Liver (tissue), 9 donors: ENCODE results near the gene AP1S1. TPM values are rescaled to one million over a fixed set of nuclear protein-coding genes. Genes with fewer than 3 reads are reported as not detected.

Experiments used
- DNase-seq: peaks from one replicate; pipeline ENCODE4 v3.0.0-alpha.2; 2017; ENCODE audit warnings: low spot score
- H3K27ac ChIP-seq, 2 donors: one replicate each; pipeline ENCODE4 v1.7.0; 2013; ENCODE audit warnings: inconsistent platforms in 2 of 2, low read length in 2 of 2, control low read depth in 1 of 2, low read depth in 1 of 2, mild to moderate bottlenecking in 1 of 2
- H3K27me3 ChIP-seq, 4 donors: one replicate each; pipeline versions ENCODE4 v1.6.1 to v1.7.0; 2013; ENCODE audit warnings: low read length in 3 of 4, inconsistent platforms in 1 of 4, mild to moderate bottlenecking in 1 of 4, moderate library complexity in 1 of 4; ENCODE audit not compliant: control insufficient read depth in 4 of 4, insufficient read depth in 4 of 4
- H3K36me3 ChIP-seq, 4 donors: one replicate each; pipeline versions ENCODE4 v1.6.1 to v1.7.0; 2013; ENCODE audit warnings: low read length in 3 of 4, mild to moderate bottlenecking in 3 of 4, low read depth in 1 of 4, moderate library complexity in 1 of 4; ENCODE audit not compliant: control insufficient read depth in 4 of 4, insufficient read depth in 3 of 4
- H3K4me1 ChIP-seq, 4 donors: one replicate each; pipeline versions ENCODE4 v1.6.1 to v1.7.0; 2013; ENCODE audit warnings: low read length in 3 of 4, mild to moderate bottlenecking in 3 of 4, moderate library complexity in 1 of 4; ENCODE audit not compliant: control insufficient read depth in 4 of 4, insufficient read depth in 4 of 4
- H3K4me3 ChIP-seq, 3 donors: one replicate each; pipeline versions ENCODE4 v1.6.1 to v1.7.0; 2013; ENCODE audit warnings: low read length in 3 of 3, control low read depth in 1 of 3, low read depth in 1 of 3, mild to moderate bottlenecking in 1 of 3
- H3K9ac ChIP-seq, 2 donors: one replicate each; pipeline ENCODE4 v1.7.0; 2013; ENCODE audit warnings: low read length in 2 of 2, mild to moderate bottlenecking in 2 of 2, moderate library complexity in 2 of 2, control low read depth in 1 of 2, low read depth in 1 of 2
- H3K9me3 ChIP-seq, 4 donors: one replicate each; pipeline versions ENCODE4 v1.6.1 to v1.7.0; 2013; ENCODE audit warnings: low read length in 3 of 4; ENCODE audit not compliant: control insufficient read depth in 4 of 4
- ATF3 ChIP-seq: IDR thresholded peaks from 2 replicates; pipeline ENCODE4 v1.6.1; 2016; ENCODE audit warnings: antibody characterized with exemption
- EGR1 ChIP-seq, 2 donors: IDR thresholded peaks; 2 replicates each; pipeline ENCODE4 v1.6.1; 2016 to 2018; ENCODE audit warnings: antibody characterized with exemption in 2 of 2, low read depth in 2 of 2
- FOXA1 ChIP-seq: IDR thresholded peaks from 2 replicates; pipeline ENCODE4 v1.6.1; 2016; ENCODE audit warnings: antibody characterized with exemption
- FOXA2 ChIP-seq: IDR thresholded peaks from 2 replicates; pipeline ENCODE4 v1.6.1; 2016; ENCODE audit warnings: antibody characterized with exemption
- GABPA ChIP-seq, 2 donors: IDR thresholded peaks in 1 of 2; conservative IDR thresholded peaks in 1 of 2; 2 replicates each; pipeline ENCODE4 v1.6.1; 2016; ENCODE audit warnings: antibody characterized with exemption in 2 of 2, mild to moderate bottlenecking in 1 of 2, moderate library complexity in 1 of 2
- HNF4A ChIP-seq, 2 donors: conservative IDR thresholded peaks; 2 replicates each; pipeline ENCODE4 v1.6.1; 2016; ENCODE audit warnings: antibody characterized with exemption in 2 of 2, mild to moderate bottlenecking in 2 of 2
- HNF4G ChIP-seq: IDR thresholded peaks from 2 replicates; pipeline ENCODE4 v1.6.1; 2016; ENCODE audit warnings: antibody characterized with exemption
- NR2F2 ChIP-seq: IDR thresholded peaks from 2 replicates; pipeline ENCODE4 v1.6.1; 2016; ENCODE audit warnings: antibody characterized with exemption
- RAD21 ChIP-seq, 2 donors: IDR thresholded peaks; 2 replicates each; pipeline ENCODE4 v1.6.1; 2016; ENCODE audit warnings: antibody characterized with exemption in 2 of 2, mild to moderate bottlenecking in 2 of 2
- REST ChIP-seq: IDR thresholded peaks from 2 replicates; pipeline ENCODE4 v1.6.1; 2016; ENCODE audit warnings: antibody characterized with exemption, mild to moderate bottlenecking
- TAF1 ChIP-seq: conservative IDR thresholded peaks from 2 replicates; pipeline ENCODE4 v1.6.1; 2016; ENCODE audit warnings: antibody characterized with exemption, mild to moderate bottlenecking
- ZBTB33 ChIP-seq: IDR thresholded peaks from 2 replicates; pipeline ENCODE4 v1.6.1; 2016; ENCODE audit warnings: antibody characterized with exemption
- WGBS: extraction: QIAGEN DNeasy Blood & Tissue Kit; methylation state at CpG from one replicate; pipeline ENCODE4 v1.1.7; 2013; 5-methylcytosine and 5-hydroxymethylcytosine counted together
- polyA plus RNA-seq, 2 donors: library from polyadenylated mRNA; stranded (reverse) in 1 of 2; unstranded in 1 of 2; fragments of 200-250 nt in 1 of 2; fragments of >200 nt in 1 of 2; fragmentation: Nextera tagmentation in 1 of 2; extraction: Ambion mirVana in 1 of 2; gene quantifications; one replicate each; pipeline versions ENCODE4 v1.2.1 to v1.2.3, GENCODE V29; 2013 to 2015
- total RNA-seq, 2 donors: library from RNA; depleted of rRNA; stranded (reverse); fragments of >200 nt; gene quantifications; one replicate each; pipeline ENCODE4 v1.2.3, GENCODE V29; 2014
- donor health status: healthy.
- donor health status: healthy.
- donor health status: healthy.
- donor health status: healthy.
- donor health status: healthy.

Gene AP1S1
- total and polyA plus RNA-seq, 4 donors = 13.8 to 25.7 (median 22.0) TPM

- TF ChIP-seq ZBTB33 = no peak
Measured at GRCh38 chr7:101108961-101109360, 45.3 kb upstream of the AP1S1 start (continued).

DNA sequence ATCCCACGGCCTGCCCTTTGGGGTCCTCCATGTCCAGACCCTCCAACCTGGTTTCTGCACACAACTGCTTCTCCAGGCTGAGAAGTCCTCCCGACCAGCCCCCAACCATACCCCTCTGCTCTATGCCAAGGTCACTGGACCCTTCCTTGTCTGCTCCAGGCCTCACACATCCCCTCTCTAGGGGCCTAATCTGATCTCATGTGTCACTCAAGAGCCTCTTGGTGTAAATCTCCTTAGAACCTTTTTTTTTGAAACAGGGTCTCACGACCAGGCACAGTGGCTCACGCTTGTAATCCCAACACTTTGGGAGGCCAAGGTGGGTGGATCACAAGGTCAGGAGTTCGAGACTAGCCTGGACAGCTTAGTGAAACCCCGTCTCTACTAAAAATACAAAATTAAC, 44.9 kb upstream of the AP1S1 start:
- Histone ChIP-seq H3K9ac (no peak overlapping the region), H3K27ac (no peak overlapping the region), H3K36me3 (no peaks in the 10 kb centered on the region), H3K9me3 (no peaks in the 10 kb centered on the region), H3K4me3 (no peak overlapping the region), H3K4me1 (peaks cover 2 to 13% (median 5%) of the 10 kb centered on the region in 4 donors), H3K27me3 (no peaks in the 10 kb centered on the region)
- no peak for TF ChIP-seq HNF4A (conservative IDR thresholded peaks at IDR 0.05)
- no peak for TF ChIP-seq TAF1
- TF ChIP-seq GABPA (IDR thresholded peaks at IDR 0.05 in 1 of 2, conservative IDR thresholded peaks at IDR 0.05 in 1 of 2) = no peak
- TF ChIP-seq ATF3 = no peak
- no peak for TF ChIP-seq HNF4G
- no peak for TF ChIP-seq NR2F2
- no peak for TF ChIP-seq ZBTB33
- no peak for TF ChIP-seq FOXA1
- no peak for TF ChIP-seq EGR1 (IDR thresholded peaks at IDR 0.05; ENCODE audit: low read depth in 2 of 2)
- TF ChIP-seq RAD21 (IDR thresholded peaks at IDR 0.05) = no peak
- 93% methylated on average over 6 of the region's 6 CpGs for WGBS
- DNase-seq = no peak

- Histone ChIP-seq H3K27ac (no peak overlapping the region), H3K9me3 (no peaks in the 10 kb centered on the region), H3K27me3 (no peaks in the 10 kb centered on the region), H3K4me1 (peaks cover 2 to 6% (median 4%) of the 10 kb centered on the region in 4 donors), H3K9ac (no peak overlapping the region), H3K4me3 (no peak overlapping the region), H3K36me3 (no peaks in the 10 kb centered on the region)
- TF ChIP-seq FOXA1 (no peak), RAD21 (IDR thresholded peaks at IDR 0.05) (no peak), REST (no peak), EGR1 (IDR thresholded peaks at IDR 0.05; ENCODE audit: low read depth in 2 of 2) (no peak), FOXA2 (no peak), ATF3 (no peak)
- no peak for DNase-seq
- WGBS = 93% methylated on average over 5 of the region's 5 CpGs
Measured at GRCh38 chr7:101111261-101111660, 43.0 kb upstream of the AP1S1 start.
